Pancreas (tissue), 10 donors: ENCODE data around the gene RAP1A. TPM values are rescaled to one million over a fixed set of nuclear protein-coding genes. Genes with fewer than 3 reads are reported as not detected.

ENCODE experiments used
- ATAC-seq, 4 donors: fragments of 200-7000 bp; cut with Tn5 transposase; one replicate each; pipeline versions ENCODE4 v1.8.0 to v1.9.1; 2020; ENCODE audit warnings: mild to moderate bottlenecking in 4 of 4, moderate library complexity in 4 of 4
- DNase-seq, 6 donors: peaks; one replicate each; pipeline ENCODE4 v3.0.0-alpha.2; 2020
- FAIRE-seq: peaks from 2 replicates; lab custom pipeline; 2012; peaks lifted over from hg19 to GRCh38; lab: Jason Lieb, UNC
- H3K27ac ChIP-seq, 4 donors: fragments of 200-600 bp; sonication (generic); 1 replicate in 3 of 4; 2 replicates in 1 of 4; pipeline versions ENCODE4 v1.5.0 to v1.8.0; 2020
- H3K27me3 ChIP-seq, 4 donors: fragments of 200-600 bp; one replicate each; pipeline ENCODE4 v1.8.0; 2021
- H3K36me3 ChIP-seq, 3 donors: fragments of 200-600 bp; sonication (generic) in 1 of 3; one replicate each; pipeline versions ENCODE4 v1.5.0 to v1.8.0; 2020 to 2021
- H3K4me1 ChIP-seq, 3 donors: fragments of 200-600 bp; one replicate each; pipeline ENCODE4 v1.8.0; 2021
- H3K4me3 ChIP-seq, 4 donors: fragments of 200-600 bp; sonication (generic) in 2 of 4; one replicate each; pipeline versions ENCODE4 v1.5.0 to v1.8.0; 2020 to 2021
- H3K9me3 ChIP-seq, 4 donors: fragments of 200-600 bp; one replicate each; pipeline ENCODE4 v1.8.0; 2021
- WGBS, 2 donors: extraction: QIAGEN DNeasy Blood & Tissue Kit; methylation state at CpG; one replicate each; pipeline ENCODE4 v1.1.7; 2013; 5-methylcytosine and 5-hydroxymethylcytosine counted together
- intact Hi-C, 3 donors: fragments of 100-400 bp; cut with DNase I; formaldehyde crosslinking; loops; one replicate each; pipeline versions ENCODE4 v1.11.1 to v1.14.2; 2022
- polyA plus RNA-seq, 2 donors: library from polyadenylated mRNA; stranded (reverse); fragments of 200-250 nt; gene quantifications; one replicate each; pipeline ENCODE4 v1.2.3, GENCODE V29; 2013
- total RNA-seq, 6 donors: library from RNA; stranded (reverse); fragmentation: NEBNext Ultra II Directional in 4 of 6; extraction: Animal tissue kit (Norgen Biotek cat#: 25700) in 4 of 6; gene quantifications; one replicate each; pipeline versions ENCODE4 v1.2.1 to v1.2.4, GENCODE V29; 2021 to 2023
- TF ChIP-seq, protein P1 (sequence below), 4 donors: fragments of 200-600 bp; sonication (generic) in 3 of 4; IDR thresholded peaks; one replicate each; pipeline versions ENCODE4 v1.5.0 to v1.8.0; 2021; ENCODE audit warnings: antibody characterized with exemption in 4 of 4
- donor health status: healthy with polysubstance abuse.
- donor health status: DM: no; HTN: no; CAD: no; lungs with moderate emphysema.
- donor health status: DM: no; HTN: no; CAD: no.
- donor health status: control.
- donor health status: control.
- donor health status: Bipolar disorder and iron deficiency.
- donor health status: DM: yes; HTN: yes; CAD: no.
- donor health status: DM: no; HTN: no; CAD: no.
- donor health status: DM: no; HTN: no; CAD: no.
- donor health status: DM: yes; HTN: yes; CAD: no.

The RAP1A gene
- total and polyA plus RNA-seq, 8 donors, result 17.0 to 35.1 (median 21.5) TPM

GRCh38 chr1:111653709-111654108 lies 34.1 kb downstream of the RAP1A start:
- TF ChIP-seq, protein P1, sequence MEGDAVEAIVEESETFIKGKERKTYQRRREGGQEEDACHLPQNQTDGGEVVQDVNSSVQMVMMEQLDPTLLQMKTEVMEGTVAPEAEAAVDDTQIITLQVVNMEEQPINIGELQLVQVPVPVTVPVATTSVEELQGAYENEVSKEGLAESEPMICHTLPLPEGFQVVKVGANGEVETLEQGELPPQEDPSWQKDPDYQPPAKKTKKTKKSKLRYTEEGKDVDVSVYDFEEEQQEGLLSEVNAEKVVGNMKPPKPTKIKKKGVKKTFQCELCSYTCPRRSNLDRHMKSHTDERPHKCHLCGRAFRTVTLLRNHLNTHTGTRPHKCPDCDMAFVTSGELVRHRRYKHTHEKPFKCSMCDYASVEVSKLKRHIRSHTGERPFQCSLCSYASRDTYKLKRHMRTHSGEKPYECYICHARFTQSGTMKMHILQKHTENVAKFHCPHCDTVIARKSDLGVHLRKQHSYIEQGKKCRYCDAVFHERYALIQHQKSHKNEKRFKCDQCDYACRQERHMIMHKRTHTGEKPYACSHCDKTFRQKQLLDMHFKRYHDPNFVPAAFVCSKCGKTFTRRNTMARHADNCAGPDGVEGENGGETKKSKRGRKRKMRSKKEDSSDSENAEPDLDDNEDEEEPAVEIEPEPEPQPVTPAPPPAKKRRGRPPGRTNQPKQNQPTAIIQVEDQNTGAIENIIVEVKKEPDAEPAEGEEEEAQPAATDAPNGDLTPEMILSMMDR (IDR thresholded peaks at IDR 0.05), result no peak
- intact Hi-C loops, result no loop called here
- ATAC-seq (no peak), DNase-seq (no peak), FAIRE-seq (no peak)
- no peak overlapping the region for H3K27ac ChIP-seq
- no peaks in the 10 kb centered on the region for H3K27me3 ChIP-seq
- WGBS, 2 donors, result 83 to 97% methylated on average over 1 of the region's 1 CpG
- H3K36me3 ChIP-seq, result no peaks in the 10 kb centered on the region
- peaks cover 0 to 14% (median 13%) of the 10 kb centered on the region in 3 donors for H3K4me1 ChIP-seq
- peaks cover 0 to 3% (median 0%) of the 10 kb centered on the region in 4 donors for H3K9me3 ChIP-seq
- H3K4me3 ChIP-seq, result no peak overlapping the region

- Histone ChIP-seq H3K27me3 (no peaks in the 10 kb centered on the region), H3K9me3 (peaks cover 0 to 3% (median 0%) of the 10 kb centered on the region in 4 donors), H3K36me3 (no peaks in the 10 kb centered on the region), H3K4me3 (no peak overlapping the region), H3K27ac (no peak overlapping the region), H3K4me1 (peaks cover 0 to 14% (median 13%) of the 10 kb centered on the region in 3 donors)
- FAIRE-seq (no peak), DNase-seq (no peak), ATAC-seq (no peak)
- intact Hi-C loops, result loop anchor here in 1 of 3 donors (5.0 kb wide), 1 partner anchor 143 kb away; no protein-coding TSS in a partner anchor
- TF ChIP-seq, protein P1 (IDR thresholded peaks at IDR 0.05), result no peak
- WGBS, 2 donors, result 78 to 96% methylated on average over 4 of the region's 4 CpGs
These were observed 35.2 kb downstream of the RAP1A start for GRCh38 chr1:111654839-111655238.

DNA sequence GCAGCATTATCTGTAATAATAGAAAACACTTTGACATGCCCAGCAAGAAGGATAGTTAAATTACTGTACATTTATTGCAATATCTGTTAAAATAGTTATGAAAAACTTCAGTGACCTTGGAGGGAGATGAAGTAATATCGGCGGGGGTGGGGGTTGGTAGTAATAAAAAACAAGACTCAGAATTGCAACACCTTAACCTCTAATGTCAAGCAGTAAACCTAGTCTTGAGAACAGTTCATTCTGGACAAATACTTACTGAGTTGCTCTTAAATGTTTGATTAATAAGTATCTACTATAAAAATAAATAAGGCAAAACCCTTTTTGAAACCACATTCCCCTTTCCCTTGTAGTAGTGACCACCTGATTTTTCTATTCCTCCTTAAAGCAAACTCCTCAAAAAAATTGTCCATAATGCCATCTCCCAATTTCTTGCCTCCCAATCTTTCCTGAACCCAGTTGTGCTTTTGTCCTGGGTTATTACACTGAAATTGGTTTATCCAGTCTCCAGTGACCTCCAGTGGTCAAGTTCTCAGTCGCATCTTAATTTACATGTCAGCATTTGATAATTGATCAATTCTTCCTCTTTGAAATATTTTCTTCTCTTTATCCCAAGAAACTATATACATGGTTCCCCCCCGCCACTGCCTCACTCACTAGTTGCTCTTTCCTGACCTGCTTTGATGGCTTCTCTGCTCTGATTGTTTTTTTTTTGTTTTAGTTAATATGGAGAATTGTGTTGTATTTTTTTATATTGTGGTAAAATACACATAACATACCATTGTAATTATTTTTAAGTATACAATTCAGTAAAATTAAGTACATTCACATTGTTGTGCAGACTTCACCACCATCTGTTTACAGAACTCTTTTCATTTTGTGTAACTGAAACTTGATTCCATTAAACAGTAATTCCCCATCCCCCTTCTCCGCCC lies 36.8 kb downstream of the RAP1A start:
- 27 to 30% methylated on average over 5 of the region's 5 CpGs for WGBS, 2 donors
- Histone ChIP-seq H3K36me3 (no peaks in the 10 kb centered on the region), H3K27ac (peak overlapping the region in 1 of 4 donors; percentile 5), H3K27me3 (no peaks in the 10 kb centered on the region), H3K4me3 (no peak overlapping the region), H3K4me1 (peaks cover 9 to 25% (median 23%) of the 10 kb centered on the region in 3 donors), H3K9me3 (peaks cover 0 to 3% (median 0%) of the 10 kb centered on the region in 4 donors)
- peak in 1 of 6 donors; percentile 32 for DNase-seq
- no peak for FAIRE-seq
- peak; percentile 73 to 91 (median 88) for ATAC-seq
- TF ChIP-seq, protein P1 (IDR thresholded peaks at IDR 0.05), result peak in 3 of 4 donors; percentile 33 to 45 (median 39)
- intact Hi-C loops, result loop anchor here in 1 of 3 donors (5.0 kb wide), 1 partner anchor 144 kb away; no protein-coding TSS in a partner anchor

DNA sequence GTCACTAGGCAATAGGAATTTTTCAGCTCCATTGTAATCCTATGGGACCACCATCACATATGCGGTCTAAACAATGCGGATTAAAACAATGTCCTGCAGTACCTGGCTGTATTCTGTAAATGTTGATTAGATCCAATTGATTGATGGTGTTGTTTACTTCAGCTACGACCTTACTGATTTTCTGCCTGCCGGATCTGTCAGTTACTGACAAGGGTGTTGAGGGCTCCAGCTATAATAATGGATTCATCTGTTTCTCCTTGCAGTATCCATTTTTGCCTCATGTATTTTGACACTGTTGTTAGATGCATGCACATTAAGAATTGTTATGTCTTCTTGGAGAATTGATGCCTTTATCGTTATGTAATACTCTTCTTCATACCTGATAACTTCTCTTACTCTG lies 39.0 kb downstream of the RAP1A start:
- H3K27ac ChIP-seq, result no peak overlapping the region
- intact Hi-C loops, result loop anchor here in 1 of 3 donors (5.0 kb wide), 1 partner anchor 146 kb away; no protein-coding TSS in a partner anchor
- WGBS, 2 donors, result 65 to 66% methylated on average over 5 of the region's 5 CpGs
- FAIRE-seq, result no peak
- no peaks in the 10 kb centered on the region for H3K36me3 ChIP-seq
- H3K4me1 ChIP-seq, result peaks cover 9 to 25% (median 23%) of the 10 kb centered on the region in 3 donors
- H3K9me3 ChIP-seq, result peaks cover 0 to 3% (median 0%) of the 10 kb centered on the region in 4 donors
- no peak overlapping the region for H3K4me3 ChIP-seq
- no peaks in the 10 kb centered on the region for H3K27me3 ChIP-seq
- no peak for ATAC-seq
- TF ChIP-seq, protein P1 (IDR thresholded peaks at IDR 0.05), result no peak
- no peak for DNase-seq
